GM12891 (cell line): ENCODE data around the gene ZBTB12.

Experiments
- POLR2A ChIP-seq: IDR thresholded peaks from 2 replicates; pipeline ENCODE4 v1.6.1; 2011; ENCODE audit warnings: low read depth, low read length, control low read depth
- POLR2AphosphoS5 ChIP-seq: IDR thresholded peaks from 2 replicates; pipeline ENCODE4 v1.6.1; 2011; ENCODE audit warnings: low read depth, low read length, control low read depth
- POU2F2 ChIP-seq: IDR thresholded peaks from 2 replicates; pipeline ENCODE4 v1.6.1; 2011; ENCODE audit warnings: low read depth, mild to moderate bottlenecking, control low read depth, low read length, moderate library complexity

GRCh38 chr6:31897612-31898382 is 4.1 kb downstream of the ZBTB12 start, which contains the start of gene EHMT2:
- no peak for TF ChIP-seq POU2F2
- no peak for TF ChIP-seq POLR2A
- peak; percentile 49; the same call in 1 of the 2 replicates for TF ChIP-seq POLR2AphosphoS5
